HEK293 (cell line): ENCODE measurements around the gene TALDO1.

Experiments
- CTCF ChIA-PET: fragments of 350-600 bp; formaldehyde crosslinking; extraction: SDS; loops from one replicate; lab custom pipeline; 2021; ENCODE audit warnings: antibody characterized with exemption; lab: Yijun Ruan, JAX
- POLR2A ChIA-PET: fragments of 300-600 bp; formaldehyde crosslinking; extraction: SDS; loops from one replicate; lab custom pipeline; 2020; ENCODE audit warnings: antibody characterized with exemption, inconsistent platforms; lab: Yijun Ruan, JAX
- H3K27ac ChIP-seq: fragments of 200-500 bp; sonication (Bioruptor generic); 2 replicates; pipeline ENCODE4 v1.5.1; 2014; ENCODE audit warnings: low read depth, low read length, control low read depth, inconsistent platforms; ENCODE audit errors: extremely low read depth
- H3K36me3 ChIP-seq, 2 experiments: fragments of 200-500 bp in 1 of 2; sonication (Bioruptor generic) in 1 of 2; 1 replicate in 1 of 2; 2 replicates in 1 of 2; pipeline ENCODE4 v1.5.1; 2014 to 2017; ENCODE audit warnings: inconsistent platforms in 2 of 2, low read length in 2 of 2; ENCODE audit not compliant: control insufficient read depth in 2 of 2, insufficient read depth in 1 of 2
- H3K4me1 ChIP-seq: fragments of 200-500 bp; sonication (Bioruptor generic); 2 replicates; pipeline ENCODE4 v1.5.1; 2014; ENCODE audit warnings: mild to moderate bottlenecking, low read length, inconsistent platforms; ENCODE audit not compliant: control insufficient read depth, insufficient read depth
- H3K4me3 ChIP-seq: 2 replicates; pipeline ENCODE4 v1.5.1; 2011; ENCODE audit warnings: low read depth, mild to moderate bottlenecking, control low read depth, low read length, moderate library complexity
- H3K9me3 ChIP-seq: fragments of 200-500 bp; sonication (Bioruptor generic); 2 replicates; pipeline ENCODE4 v1.5.1; 2014; ENCODE audit warnings: low read depth, low read length, inconsistent platforms; ENCODE audit not compliant: control insufficient read depth, insufficient read depth
- BCL11B ChIP-seq: fragments of 450-650 bp; formaldehyde crosslinking; IDR thresholded peaks from 2 replicates; pipeline ENCODE4 v1.5.1; 2016; ENCODE audit warnings: low read depth, missing biosample characterization, missing genetic modification characterization
- FEZF1 ChIP-seq: fragments of 450-650 bp; formaldehyde crosslinking; IDR thresholded peaks from 2 replicates; pipeline ENCODE4 v1.5.1; 2016; ENCODE audit warnings: missing biosample characterization, missing genetic modification characterization
- GLI2 ChIP-seq: fragments of 450-650 bp; formaldehyde crosslinking; IDR thresholded peaks from 2 replicates; pipeline ENCODE4; 2017; ENCODE audit warnings: missing biosample characterization, missing genetic modification characterization, low read depth, borderline replicate concordance
- GLI4 ChIP-seq: fragments of 450-650 bp; formaldehyde crosslinking; IDR thresholded peaks from 2 replicates; pipeline ENCODE4 v1.5.1; 2016; ENCODE audit warnings: missing biosample characterization, missing genetic modification characterization
- IKZF3 ChIP-seq: fragments of 450-650 bp; IDR thresholded peaks from 2 replicates; pipeline ENCODE4 v1.5.0; 2018; ENCODE audit warnings: missing biosample characterization, mild to moderate bottlenecking, missing genetic modification characterization, moderate library complexity
- KLF16 ChIP-seq: fragments of 450-650 bp; formaldehyde crosslinking; IDR thresholded peaks from 2 replicates; pipeline ENCODE4 v1.5.1; 2017; ENCODE audit warnings: missing biosample characterization, missing genetic modification characterization
- OSR2 ChIP-seq: fragments of 450-650 bp; formaldehyde crosslinking; IDR thresholded peaks from 2 replicates; pipeline ENCODE4 v1.5.1; 2016; ENCODE audit warnings: missing biosample characterization, missing genetic modification characterization
- OVOL3 ChIP-seq: fragments of 450-650 bp; formaldehyde crosslinking; IDR thresholded peaks from 2 replicates; pipeline ENCODE4 v1.5.1; 2016; ENCODE audit warnings: missing biosample characterization, missing genetic modification characterization
- RBAK ChIP-seq: fragments of 450-650 bp; formaldehyde crosslinking; IDR thresholded peaks from 2 replicates; pipeline ENCODE4 v1.5.1; 2016; ENCODE audit warnings: missing biosample characterization, missing genetic modification characterization
- SCRT2 ChIP-seq: fragments of 450-650 bp; formaldehyde crosslinking; IDR thresholded peaks from 2 replicates; pipeline ENCODE4 v1.5.1; 2016; ENCODE audit warnings: missing biosample characterization, missing genetic modification characterization
- SP7 ChIP-seq: fragments of 450-650 bp; formaldehyde crosslinking; IDR thresholded peaks from 2 replicates; pipeline ENCODE4 v1.5.1; 2016; ENCODE audit warnings: missing biosample characterization, missing genetic modification characterization
- TRIM28 ChIP-seq: IDR thresholded peaks from 2 replicates; pipeline ENCODE4 v1.6.1; 2011; ENCODE audit warnings: low read length, control low read depth, borderline replicate concordance
- ZBTB20 ChIP-seq: fragments of 450-650 bp; formaldehyde crosslinking; IDR thresholded peaks from 2 replicates; pipeline ENCODE4 v1.5.1; 2016; ENCODE audit warnings: missing biosample characterization, missing genetic modification characterization
- ZBTB48 ChIP-seq: fragments of 450-650 bp; formaldehyde crosslinking; IDR thresholded peaks from 2 replicates; pipeline ENCODE4 v1.5.1; 2016; ENCODE audit warnings: missing biosample characterization, missing genetic modification characterization
- ZBTB8A ChIP-seq: fragments of 450-650 bp; formaldehyde crosslinking; IDR thresholded peaks from 2 replicates; pipeline ENCODE4 v1.5.1; 2016; ENCODE audit warnings: missing biosample characterization, missing genetic modification characterization
- ZNF10 ChIP-seq: fragments of 450-650 bp; formaldehyde crosslinking; IDR thresholded peaks from 2 replicates; pipeline ENCODE4 v1.5.1; 2017; ENCODE audit warnings: missing biosample characterization, missing genetic modification characterization
- ZNF223 ChIP-seq: fragments of 450-650 bp; formaldehyde crosslinking; IDR thresholded peaks from 2 replicates; pipeline ENCODE4 v1.5.1; 2016; ENCODE audit warnings: missing biosample characterization, missing genetic modification characterization
- ZNF341 ChIP-seq: fragments of 450-650 bp; formaldehyde crosslinking; IDR thresholded peaks from 2 replicates; pipeline ENCODE4; 2016; ENCODE audit warnings: low read depth, missing biosample characterization, missing genetic modification characterization
- ZNF354C ChIP-seq: fragments of 450-650 bp; formaldehyde crosslinking; IDR thresholded peaks from 2 replicates; pipeline ENCODE4 v1.5.1; 2016; ENCODE audit warnings: missing biosample characterization, missing genetic modification characterization, low read depth, borderline replicate concordance
- ZNF394 ChIP-seq: fragments of 450-650 bp; formaldehyde crosslinking; IDR thresholded peaks from 2 replicates; pipeline ENCODE4 v1.5.1; 2016; ENCODE audit warnings: missing biosample characterization, missing genetic modification characterization, mild to moderate bottlenecking, moderate library complexity, borderline replicate concordance
- ZNF416 ChIP-seq: fragments of 450-650 bp; formaldehyde crosslinking; IDR thresholded peaks from 2 replicates; pipeline ENCODE4 v1.5.1; 2016; ENCODE audit warnings: missing biosample characterization, missing genetic modification characterization
- ZNF423 ChIP-seq: fragments of 450-650 bp; formaldehyde crosslinking; IDR thresholded peaks from 2 replicates; pipeline ENCODE4 v1.5.1; 2016; ENCODE audit warnings: missing biosample characterization, missing genetic modification characterization
- ZNF48 ChIP-seq: fragments of 450-650 bp; formaldehyde crosslinking; IDR thresholded peaks from 2 replicates; pipeline ENCODE4 v1.5.1; 2016; ENCODE audit warnings: missing biosample characterization, missing genetic modification characterization
- ZNF501 ChIP-seq: fragments of 450-650 bp; formaldehyde crosslinking; IDR thresholded peaks from 2 replicates; pipeline ENCODE4 v1.5.1; 2016; ENCODE audit warnings: missing biosample characterization, missing genetic modification characterization
- ZNF629 ChIP-seq: fragments of 450-650 bp; formaldehyde crosslinking; IDR thresholded peaks from 2 replicates; pipeline ENCODE4 v1.5.1; 2017; ENCODE audit warnings: missing biosample characterization, missing genetic modification characterization
- ZNF76 ChIP-seq: fragments of 450-650 bp; formaldehyde crosslinking; IDR thresholded peaks from 2 replicates; pipeline ENCODE4; 2016; ENCODE audit warnings: low read depth, missing biosample characterization, missing genetic modification characterization, borderline replicate concordance
- TF ChIP-seq, protein P1 (sequence below): fragments of 450-650 bp; formaldehyde crosslinking; IDR thresholded peaks from 2 replicates; pipeline ENCODE4 v1.5.1; 2016; ENCODE audit warnings: missing biosample characterization, missing genetic modification characterization
- TF ChIP-seq, protein P2 (sequence below): fragments of 450-650 bp; formaldehyde crosslinking; IDR thresholded peaks from 2 replicates; pipeline ENCODE4 v1.5.1; 2016; ENCODE audit warnings: missing biosample characterization, missing genetic modification characterization
- TF ChIP-seq, protein P3 (sequence below): fragments of 450-650 bp; formaldehyde crosslinking; IDR thresholded peaks from 2 replicates; pipeline ENCODE4 v1.5.1; 2016; ENCODE audit warnings: missing biosample characterization, missing genetic modification characterization
- TF ChIP-seq, protein P4 (sequence below): fragments of 450-650 bp; formaldehyde crosslinking; IDR thresholded peaks from 2 replicates; pipeline ENCODE4 v1.5.1; 2016; ENCODE audit warnings: missing biosample characterization, missing genetic modification characterization
- TF ChIP-seq, protein P5 (sequence below): fragments of 450-650 bp; formaldehyde crosslinking; IDR thresholded peaks from 2 replicates; pipeline ENCODE4 v1.5.1; 2016; ENCODE audit warnings: missing biosample characterization, missing genetic modification characterization

Gene TALDO1

DNA sequence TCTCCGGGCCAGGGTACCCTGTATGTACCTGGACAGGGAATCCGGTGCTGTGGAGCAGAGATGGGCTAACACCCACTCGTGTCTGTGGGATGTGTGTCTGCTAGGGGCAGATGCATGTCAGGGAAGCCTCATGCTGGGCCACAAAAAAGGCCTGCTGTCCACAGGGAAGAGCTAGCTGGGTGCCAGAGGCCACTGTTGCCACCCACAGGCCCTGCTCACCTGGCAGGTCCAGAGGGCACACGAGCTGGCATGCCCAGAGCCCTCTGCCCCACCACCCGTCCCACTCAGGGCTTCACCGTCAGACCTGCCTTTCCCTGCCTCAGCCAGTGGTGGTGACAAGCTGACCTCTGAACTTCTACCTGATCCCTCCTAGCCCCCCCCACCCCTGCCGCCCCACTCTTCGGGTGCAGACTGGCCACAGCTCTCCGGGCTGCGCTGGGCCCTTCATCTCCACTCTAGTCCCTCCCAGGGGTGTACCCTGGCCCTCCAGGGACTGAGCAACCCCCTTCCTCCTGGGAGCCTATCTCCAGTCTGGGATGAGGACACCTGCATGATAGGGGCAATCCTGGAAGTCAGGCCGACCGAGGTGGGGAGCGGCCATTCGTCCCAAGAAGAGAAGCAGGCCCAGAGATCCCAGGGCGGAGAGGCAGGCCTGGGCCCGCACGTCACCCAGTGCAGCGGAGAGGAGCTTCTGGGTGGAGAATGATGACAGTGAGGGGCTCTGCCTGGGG, 49.5 kb downstream of the TALDO1 start (continued):
- TF ChIP-seq ZNF501 (tag by site-specific recombination) (no peak), ZBTB48 (tag by site-specific recombination) (peak; percentile 17; the same call in 1 of the 2 replicates), FEZF1 (tag by site-specific recombination) (peak; percentile 8; the same call in 1 of the 2 replicates), ZNF629 (tag by site-specific recombination) (0 out of 2 replicates have a peak, but pooled peaks have one; percentile 48), IKZF3 (tag by site-specific recombination) (0 out of 2 replicates have a peak, but pooled peaks have one; percentile 24), SP7 (tag by site-specific recombination) (peak; percentile 12; the same call in 1 of the 2 replicates), ZNF394 (tag by site-specific recombination) (peak; percentile 10; the same call in 1 of the 2 replicates), ZBTB8A (tag by site-specific recombination) (peak; percentile 49; the same call in 1 of the 2 replicates), ZNF341 (tag by site-specific recombination) (no peak), OSR2 (no peak), ZBTB20 (tag by site-specific recombination) (peak; percentile 81), TRIM28 (no peak), ZNF76 (tag by site-specific recombination) (peak; percentile 32; the same call in 1 of the 2 replicates)
- TF ChIP-seq, protein P1, sequence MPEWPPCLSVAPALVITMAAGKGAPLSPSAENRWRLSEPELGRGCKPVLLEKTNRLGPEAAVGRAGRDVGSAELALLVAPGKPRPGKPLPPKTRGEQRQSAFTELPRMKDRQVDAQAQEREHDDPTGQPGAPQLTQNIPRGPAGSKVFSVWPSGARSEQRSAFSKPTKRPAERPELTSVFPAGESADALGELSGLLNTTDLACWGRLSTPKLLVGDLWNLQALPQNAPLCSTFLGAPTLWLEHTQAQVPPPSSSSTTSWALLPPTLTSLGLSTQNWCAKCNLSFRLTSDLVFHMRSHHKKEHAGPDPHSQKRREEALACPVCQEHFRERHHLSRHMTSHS (tag by site-specific recombination) = no peak
- TF ChIP-seq, all 188 proteins: peak for 13

DNA sequence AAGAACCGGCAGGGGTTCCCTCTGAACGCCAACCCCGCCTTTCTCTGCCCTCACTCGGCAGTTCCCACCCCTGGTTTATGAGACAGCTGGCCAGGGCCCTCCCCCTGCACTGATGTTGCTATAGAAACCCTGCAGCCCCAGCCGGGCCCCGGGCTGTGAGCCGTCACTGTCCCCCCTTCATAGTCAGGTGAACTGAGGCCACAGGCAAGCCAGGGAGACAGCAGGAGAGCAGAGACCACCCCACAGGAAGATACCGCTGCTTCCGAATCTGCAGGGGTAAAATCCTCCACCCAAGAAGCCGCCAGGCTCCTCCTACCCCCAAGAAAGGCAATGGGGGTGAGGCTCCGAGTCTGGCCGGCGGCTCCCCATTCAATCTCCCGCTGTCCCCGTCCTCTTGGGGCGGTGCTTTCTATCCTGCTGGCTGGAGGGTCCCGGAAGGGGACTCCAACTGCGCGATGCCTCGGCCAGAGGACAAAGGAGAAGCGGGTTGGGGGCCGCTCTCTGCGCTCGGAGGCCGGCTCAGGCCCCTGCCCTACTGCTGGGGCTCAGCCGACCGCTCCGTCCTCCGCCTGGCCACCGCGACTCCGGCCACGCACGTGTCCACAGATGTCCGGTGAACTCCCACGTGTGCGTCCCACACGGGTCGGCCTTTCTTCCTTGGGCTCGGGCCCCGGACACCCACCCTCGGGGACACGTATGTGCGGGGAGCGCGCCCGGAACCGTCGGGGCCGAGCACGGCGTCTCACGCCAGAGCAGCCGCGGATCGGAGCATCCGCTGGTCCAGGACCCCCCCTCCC, 50.2 kb downstream of the TALDO1 start:
- no peaks in the 10 kb centered on the region for H3K9me3 ChIP-seq
- peaks cover 6% of the 10 kb centered on the region for H3K4me1 ChIP-seq
- CTCF ChIA-PET = interaction anchor here (0.9 kb wide), 1 partner anchor 51 kb away, joined by 3 read pairs; no protein-coding TSS in a partner anchor
- POLR2A ChIA-PET = interaction anchor here (0.5 to 1.8 kb wide), 11 partner anchors 9 to 262 kb away, joined by 3 to 10 read pairs (median 3); partner anchors contain the start of genes HRAS, PNPLA2 and RPLP2
- H3K4me3 ChIP-seq = peak overlapping the region; percentile 90
- peak overlapping the region; percentile 74; the same call in 1 of the 2 replicates for H3K27ac ChIP-seq
- peaks cover 0 to 58% of the 10 kb centered on the region in 2 experiments; a peak in 1 of 3 replicates for H3K36me3 ChIP-seq
- TF ChIP-seq KLF16 = 0 out of 2 replicates have a peak, but pooled peaks have one; percentile 25
- TF ChIP-seq, protein P2, sequence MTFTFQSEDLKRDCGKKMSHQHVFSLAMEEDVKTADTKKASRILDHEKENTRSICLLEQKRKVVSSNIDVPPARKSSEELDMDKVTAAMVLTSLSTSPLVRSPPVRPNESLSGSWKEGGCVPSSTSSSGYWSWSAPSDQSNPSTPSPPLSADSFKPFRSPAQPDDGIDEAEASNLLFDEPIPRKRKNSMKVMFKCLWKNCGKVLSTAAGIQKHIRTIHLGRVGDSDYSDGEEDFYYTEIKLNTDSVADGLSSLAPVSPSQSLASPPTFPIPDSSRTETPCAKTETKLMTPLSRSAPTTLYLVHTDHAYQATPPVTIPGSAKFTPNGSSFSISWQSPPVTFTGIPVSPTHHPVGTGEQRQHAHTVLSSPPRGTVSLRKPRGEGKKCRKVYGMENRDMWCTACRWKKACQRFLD (tag by site-specific recombination) = no peak
- no peak for TF ChIP-seq ZNF223 (tag by site-specific recombination)
- TF ChIP-seq GLI4 = no peak
- no peak for TF ChIP-seq OVOL3 (tag by site-specific recombination)
- no peak for TF ChIP-seq ZNF48 (tag by site-specific recombination)
- TF ChIP-seq, protein P3, sequence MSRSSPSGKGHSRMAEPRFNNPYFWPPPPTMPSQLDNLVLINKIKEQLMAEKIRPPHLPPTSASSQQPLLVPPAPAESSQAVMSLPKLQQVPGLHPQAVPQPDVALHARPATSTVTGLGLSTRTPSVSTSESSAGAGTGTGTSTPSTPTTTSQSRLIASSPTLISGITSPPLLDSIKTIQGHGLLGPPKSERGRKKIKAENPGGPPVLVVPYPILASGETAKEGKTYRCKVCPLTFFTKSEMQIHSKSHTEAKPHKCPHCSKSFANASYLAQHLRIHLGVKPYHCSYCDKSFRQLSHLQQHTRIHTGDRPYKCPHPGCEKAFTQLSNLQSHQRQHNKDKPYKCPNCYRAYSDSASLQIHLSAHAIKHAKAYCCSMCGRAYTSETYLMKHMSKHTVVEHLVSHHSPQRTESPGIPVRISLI (tag by site-specific recombination) = no peak
- no peak for TF ChIP-seq RBAK (tag by site-specific recombination)
- TF ChIP-seq, protein P4, sequence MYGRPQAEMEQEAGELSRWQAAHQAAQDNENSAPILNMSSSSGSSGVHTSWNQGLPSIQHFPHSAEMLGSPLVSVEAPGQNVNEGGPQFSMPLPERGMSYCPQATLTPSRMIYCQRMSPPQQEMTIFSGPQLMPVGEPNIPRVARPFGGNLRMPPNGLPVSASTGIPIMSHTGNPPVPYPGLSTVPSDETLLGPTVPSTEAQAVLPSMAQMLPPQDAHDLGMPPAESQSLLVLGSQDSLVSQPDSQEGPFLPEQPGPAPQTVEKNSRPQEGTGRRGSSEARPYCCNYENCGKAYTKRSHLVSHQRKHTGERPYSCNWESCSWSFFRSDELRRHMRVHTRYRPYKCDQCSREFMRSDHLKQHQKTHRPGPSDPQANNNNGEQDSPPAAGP (tag by site-specific recombination) = no peak
- TF ChIP-seq ZNF416 (tag by site-specific recombination) = no peak
- TF ChIP-seq GLI2 (tag by site-specific recombination) = no peak
- TF ChIP-seq SCRT2 (tag by site-specific recombination) = no peak
- TF ChIP-seq, protein P5, sequence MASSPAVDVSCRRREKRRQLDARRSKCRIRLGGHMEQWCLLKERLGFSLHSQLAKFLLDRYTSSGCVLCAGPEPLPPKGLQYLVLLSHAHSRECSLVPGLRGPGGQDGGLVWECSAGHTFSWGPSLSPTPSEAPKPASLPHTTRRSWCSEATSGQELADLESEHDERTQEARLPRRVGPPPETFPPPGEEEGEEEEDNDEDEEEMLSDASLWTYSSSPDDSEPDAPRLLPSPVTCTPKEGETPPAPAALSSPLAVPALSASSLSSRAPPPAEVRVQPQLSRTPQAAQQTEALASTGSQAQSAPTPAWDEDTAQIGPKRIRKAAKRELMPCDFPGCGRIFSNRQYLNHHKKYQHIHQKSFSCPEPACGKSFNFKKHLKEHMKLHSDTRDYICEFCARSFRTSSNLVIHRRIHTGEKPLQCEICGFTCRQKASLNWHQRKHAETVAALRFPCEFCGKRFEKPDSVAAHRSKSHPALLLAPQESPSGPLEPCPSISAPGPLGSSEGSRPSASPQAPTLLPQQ = peak; percentile 13; the same call in 1 of the 2 replicates
- TF ChIP-seq ZNF10 (tag by site-specific recombination) = no peak
- TF ChIP-seq ZNF354C (tag by site-specific recombination) = no peak
- TF ChIP-seq ZNF423 (tag by site-specific recombination) = no peak
- TF ChIP-seq BCL11B = peak; percentile 61; the same call in 1 of the 2 replicates
